GM10266 (cell line): ENCODE data around the gene ADNP.
"Not testable (repeated sequence)": the region's sequence is repeated elsewhere in the genome, so short reads cannot be mapped to it uniquely, and the experiment has no call there.

ENCODE experiments used
- DNase-seq: peaks from one replicate; pipeline ENCODE4 v3.0.0; 2012; ENCODE audit errors: extremely low spot score
- TF ChIP-seq, protein P1 (sequence below): IDR thresholded peaks from 2 replicates; pipeline ENCODE4 v1.5.1; 2012; ENCODE audit warnings: mild to moderate bottlenecking, low read depth; ENCODE audit not compliant: control insufficient read depth, insufficient read depth; ENCODE audit errors: missing control alignments

ADNP gene

GRCh38 chr20:50886184-50886790 is 45.0 kb downstream of the ADNP start:
- TF ChIP-seq, protein P1, sequence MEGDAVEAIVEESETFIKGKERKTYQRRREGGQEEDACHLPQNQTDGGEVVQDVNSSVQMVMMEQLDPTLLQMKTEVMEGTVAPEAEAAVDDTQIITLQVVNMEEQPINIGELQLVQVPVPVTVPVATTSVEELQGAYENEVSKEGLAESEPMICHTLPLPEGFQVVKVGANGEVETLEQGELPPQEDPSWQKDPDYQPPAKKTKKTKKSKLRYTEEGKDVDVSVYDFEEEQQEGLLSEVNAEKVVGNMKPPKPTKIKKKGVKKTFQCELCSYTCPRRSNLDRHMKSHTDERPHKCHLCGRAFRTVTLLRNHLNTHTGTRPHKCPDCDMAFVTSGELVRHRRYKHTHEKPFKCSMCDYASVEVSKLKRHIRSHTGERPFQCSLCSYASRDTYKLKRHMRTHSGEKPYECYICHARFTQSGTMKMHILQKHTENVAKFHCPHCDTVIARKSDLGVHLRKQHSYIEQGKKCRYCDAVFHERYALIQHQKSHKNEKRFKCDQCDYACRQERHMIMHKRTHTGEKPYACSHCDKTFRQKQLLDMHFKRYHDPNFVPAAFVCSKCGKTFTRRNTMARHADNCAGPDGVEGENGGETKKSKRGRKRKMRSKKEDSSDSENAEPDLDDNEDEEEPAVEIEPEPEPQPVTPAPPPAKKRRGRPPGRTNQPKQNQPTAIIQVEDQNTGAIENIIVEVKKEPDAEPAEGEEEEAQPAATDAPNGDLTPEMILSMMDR: no peak
- no peak for DNase-seq

DNA sequence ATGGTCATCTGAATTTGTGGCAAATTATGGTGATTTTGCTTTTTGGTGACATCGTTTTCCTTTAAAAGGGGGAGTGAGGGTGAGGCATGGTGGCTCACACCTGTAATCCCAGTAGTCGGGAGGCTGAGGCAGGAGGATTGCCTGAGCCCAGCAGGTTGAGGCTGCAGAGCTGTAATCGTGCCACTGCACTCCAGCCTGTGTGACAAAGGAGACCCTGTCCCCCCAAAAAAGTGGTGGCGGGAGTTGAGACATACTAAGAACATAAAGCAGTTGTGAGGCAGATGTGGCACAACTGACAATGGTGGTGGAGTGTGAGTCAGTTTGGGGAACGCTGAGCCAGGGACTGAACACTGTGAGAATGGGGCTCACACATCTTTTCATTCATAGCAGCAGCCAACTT is 45.5 kb downstream of the ADNP start:
- TF ChIP-seq, protein P1: no peak
- DNase-seq: no peak

- no peak for DNase-seq
- TF ChIP-seq, protein P1: no peak
Measured at GRCh38 chr20:50885068-50885467, 46.2 kb downstream of the ADNP start.

DNA sequence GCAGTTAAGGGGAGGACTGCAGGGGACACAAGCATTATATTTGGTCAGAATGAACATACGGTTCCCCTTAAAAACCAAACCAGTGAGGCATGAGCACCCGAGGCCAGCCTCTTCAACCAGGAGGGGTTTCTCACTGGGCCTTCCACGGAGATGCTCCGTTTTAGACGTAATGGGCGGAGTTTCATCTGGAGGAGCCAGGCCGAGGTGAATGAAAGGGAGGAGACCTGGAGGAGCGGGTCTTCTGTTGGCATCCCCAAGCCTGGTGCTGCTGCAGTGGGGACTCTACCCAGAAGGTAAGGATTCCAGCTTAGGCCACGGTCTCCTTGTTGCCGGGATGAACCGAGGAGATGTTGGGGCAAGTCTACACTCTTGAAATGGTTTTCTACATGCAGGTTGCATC is 47.4 kb downstream of the ADNP start:
- TF ChIP-seq, protein P1: no peak
- no peak for DNase-seq

- DNase-seq: not testable (repeated sequence)
Measured at GRCh38 chr20:50881759-50882424, 49.3 kb downstream of the ADNP start.

- TF ChIP-seq, protein P1: no peak
- no peak for DNase-seq
Measured at GRCh38 chr20:50879649-50880550, 51.3 kb downstream of the ADNP start.

DNA sequence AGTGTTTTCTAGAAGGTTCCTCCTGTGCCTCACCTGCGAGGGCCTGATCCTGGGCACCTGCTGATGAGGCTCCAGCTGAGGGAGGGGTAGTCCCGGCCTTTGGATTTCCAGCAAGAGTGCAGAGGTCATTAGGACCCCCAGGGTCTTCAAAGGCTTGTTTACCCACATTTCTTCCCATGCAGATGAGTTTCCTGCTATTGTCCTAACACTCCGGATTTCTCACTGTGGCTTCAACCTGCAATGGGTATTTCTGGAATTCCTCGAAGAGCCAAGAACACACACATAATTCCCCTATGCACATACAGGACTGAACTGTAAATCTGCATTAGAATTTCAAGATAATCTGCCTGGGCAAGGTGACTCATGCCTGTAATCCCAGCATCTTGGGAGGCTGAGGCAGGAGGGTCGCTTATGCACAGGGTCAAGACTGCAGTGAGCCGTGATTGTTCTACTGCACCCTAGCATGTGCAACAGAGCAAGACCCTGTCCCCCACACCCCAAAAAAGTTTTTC is 53.9 kb downstream of the ADNP start:
- TF ChIP-seq, protein P1: no peak

More for the DNA sequence above, 53.9 kb downstream of the ADNP start:
- no peak for DNase-seq
